Fibroblast of mammary gland (primary cell): Measurements from ENCODE around the gene PLEKHF1.

ENCODE experiments used
- DNase-seq: peaks from one replicate; pipeline ENCODE4 v3.0.0-alpha.2; 2010; ENCODE audit warnings: low read depth
- H3K4me3 ChIP-seq: 2 replicates; pipeline ENCODE4 v1.5.1; 2011; ENCODE audit warnings: low read depth, mild to moderate bottlenecking, low read length, moderate library complexity; ENCODE audit not compliant: control insufficient read depth
- TF ChIP-seq, protein P1 (sequence below): conservative IDR thresholded peaks from 2 replicates; pipeline ENCODE4 v1.5.1; 2011; ENCODE audit warnings: low read depth, low read length, inconsistent platforms; ENCODE audit not compliant: control insufficient read depth, insufficient read depth

PLEKHF1 gene

GRCh38 chr19:29665215-29665825 is at the start of gene PLEKHF1:
Gene PLEKHF1, plus strand, starts transcription at chr19:29665461. Its CDS starts 8,379 bp downstream, at chr19:29673840.
- peak within 1 kb of the TSS; percentile 80 for H3K4me3 ChIP-seq
- peak; percentile 68 for DNase-seq
- TF ChIP-seq, protein P1, sequence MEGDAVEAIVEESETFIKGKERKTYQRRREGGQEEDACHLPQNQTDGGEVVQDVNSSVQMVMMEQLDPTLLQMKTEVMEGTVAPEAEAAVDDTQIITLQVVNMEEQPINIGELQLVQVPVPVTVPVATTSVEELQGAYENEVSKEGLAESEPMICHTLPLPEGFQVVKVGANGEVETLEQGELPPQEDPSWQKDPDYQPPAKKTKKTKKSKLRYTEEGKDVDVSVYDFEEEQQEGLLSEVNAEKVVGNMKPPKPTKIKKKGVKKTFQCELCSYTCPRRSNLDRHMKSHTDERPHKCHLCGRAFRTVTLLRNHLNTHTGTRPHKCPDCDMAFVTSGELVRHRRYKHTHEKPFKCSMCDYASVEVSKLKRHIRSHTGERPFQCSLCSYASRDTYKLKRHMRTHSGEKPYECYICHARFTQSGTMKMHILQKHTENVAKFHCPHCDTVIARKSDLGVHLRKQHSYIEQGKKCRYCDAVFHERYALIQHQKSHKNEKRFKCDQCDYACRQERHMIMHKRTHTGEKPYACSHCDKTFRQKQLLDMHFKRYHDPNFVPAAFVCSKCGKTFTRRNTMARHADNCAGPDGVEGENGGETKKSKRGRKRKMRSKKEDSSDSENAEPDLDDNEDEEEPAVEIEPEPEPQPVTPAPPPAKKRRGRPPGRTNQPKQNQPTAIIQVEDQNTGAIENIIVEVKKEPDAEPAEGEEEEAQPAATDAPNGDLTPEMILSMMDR: no peak

DNA sequence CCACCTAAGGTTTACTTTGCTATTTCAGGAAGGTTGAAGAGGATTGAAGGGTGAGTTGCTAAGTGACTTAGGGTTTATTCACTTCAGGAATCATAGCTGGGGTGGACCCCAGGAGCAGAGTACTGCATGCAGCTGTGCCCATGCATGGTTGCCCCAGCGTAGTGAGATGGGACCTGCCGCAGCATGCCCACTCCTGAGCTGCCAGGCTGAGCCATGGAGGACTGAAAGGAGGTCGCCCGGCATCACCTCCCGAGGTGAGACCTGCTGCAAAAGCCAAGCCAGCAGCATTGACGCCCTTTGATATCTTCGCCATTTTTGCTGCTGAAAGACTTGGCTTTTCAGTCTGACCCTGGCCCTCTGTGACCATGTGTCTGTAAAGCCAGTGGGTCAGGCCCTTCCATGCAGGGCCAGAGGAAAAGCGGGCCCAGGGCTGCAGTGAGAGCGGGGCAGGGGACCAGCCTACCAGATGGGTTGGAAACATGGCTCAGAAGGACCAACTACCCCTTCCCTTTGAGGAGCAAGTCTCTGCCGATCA is 49.3 kb upstream of the PLEKHF1 start:
- no peak for DNase-seq
- TF ChIP-seq, protein P1: no peak
- no peak overlapping the region for H3K4me3 ChIP-seq

GRCh38 chr19:29616541-29616940 is 48.7 kb upstream of the PLEKHF1 start:
- no peak overlapping the region for H3K4me3 ChIP-seq
- no peak for DNase-seq
- TF ChIP-seq, protein P1: no peak

DNA sequence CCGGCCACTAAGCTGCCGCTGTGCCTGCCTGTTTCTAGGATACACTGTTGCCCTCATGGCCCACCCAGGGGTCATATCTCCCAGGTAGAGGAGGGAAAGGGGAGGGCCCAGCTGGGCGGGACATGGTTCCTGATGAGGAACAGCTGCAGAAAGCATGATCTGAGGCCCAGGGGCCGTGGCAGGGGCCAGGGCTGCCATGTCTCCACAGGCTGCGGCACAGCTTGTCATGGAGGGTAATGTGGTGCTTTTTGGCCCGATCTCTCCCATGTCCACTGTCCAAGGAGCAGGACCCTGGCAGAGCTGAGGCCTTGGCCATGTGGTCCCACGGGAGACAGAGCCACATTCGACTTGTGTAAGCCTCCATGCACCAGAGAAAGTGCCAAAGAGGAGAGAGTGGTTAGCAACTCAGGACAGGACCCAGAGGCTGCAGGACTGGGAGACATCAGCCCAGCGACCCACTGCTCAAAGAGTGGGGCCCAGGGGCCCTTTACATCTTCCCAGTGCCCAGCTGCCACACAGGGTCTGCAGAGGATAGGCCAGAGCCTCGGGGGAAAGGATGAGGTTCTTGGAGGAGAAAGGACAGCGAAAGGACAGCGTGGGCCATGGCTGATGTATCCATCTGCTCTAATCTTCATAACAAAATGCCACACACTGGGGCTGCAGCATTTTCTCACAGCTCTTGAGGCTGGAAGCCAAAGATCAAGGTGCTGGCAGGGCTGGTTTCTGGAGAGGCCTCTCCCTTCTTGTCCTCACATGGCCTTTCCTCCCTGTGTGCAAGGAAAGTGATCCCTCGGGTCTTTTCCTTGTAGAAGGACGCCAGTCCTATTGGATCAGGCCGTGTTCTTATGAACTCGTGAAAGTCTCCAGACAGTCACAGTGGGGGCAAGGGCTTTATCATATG is 47.6 kb upstream of the PLEKHF1 start:
- DNase-seq: no peak
- TF ChIP-seq, protein P1: no peak
- no peak overlapping the region for H3K4me3 ChIP-seq

GRCh38 chr19:29618434-29618833 is 46.8 kb upstream of the PLEKHF1 start:
- TF ChIP-seq, protein P1: no peak
- DNase-seq: no peak
- no peak overlapping the region for H3K4me3 ChIP-seq

GRCh38 chr19:29618871-29619270 is 46.4 kb upstream of the PLEKHF1 start:
- TF ChIP-seq, protein P1: no peak
- no peak overlapping the region for H3K4me3 ChIP-seq
- no peak for DNase-seq
